ENCODE measurements around the gene QKI. TPM values are rescaled to one million over a fixed set of nuclear protein-coding genes. Genes with fewer than 3 reads are reported as not detected.

Gene QKI
- total and polyA plus RNA-seq, 2 donors (not counting 3 experiments of a cell fraction or from before 2014, with no cell fraction given) = 178 to 232 TPM

- TF ChIP-seq POLR2A (IDR thresholded peaks at IDR 0.05; ENCODE audit: low read depth, low read length) (no peak), MAX (IDR thresholded peaks at IDR 0.05; ENCODE audit: insufficient read depth, insufficient read length) (no peak), GATA2 (IDR thresholded peaks at IDR 0.05; ENCODE audit: insufficient read depth, insufficient read length, low read depth, low read length) (no peak), JUN (IDR thresholded peaks at IDR 0.05; ENCODE audit: borderline replicate concordance, insufficient read depth, insufficient read length, low read depth) (no peak), FOS (IDR thresholded peaks at IDR 0.05; ENCODE audit: borderline replicate concordance, insufficient read depth, low read length) (no peak)
- Histone ChIP-seq H3K27ac (ENCODE audit: insufficient read depth, low read depth, low read length) (no peak overlapping the region), H3K4me2 (ENCODE audit: insufficient read depth, low read length) (no peak overlapping the region), H3K9me1 (replicated peaks; ENCODE audit: control insufficient read depth, extremely low read depth, insufficient read depth, low read length) (no peaks in the 10 kb centered on the region), H3K36me3 (ENCODE audit: control insufficient read depth in 2 of 2, extremely low read depth in 1 of 2, insufficient read depth in 2 of 2, low read length in 2 of 2) (no peaks in the 10 kb centered on the region), H2AFZ (ENCODE audit: low read depth, low read length) (no peak overlapping the region), H3K4me1 (ENCODE audit: control insufficient read depth, extremely low read depth, insufficient read depth, low read length) (no peaks in the 10 kb centered on the region), H3K79me2 (ENCODE audit: control insufficient read depth, insufficient read depth, low read length) (no peaks in the 10 kb centered on the region), H3K9ac (replicated peaks; ENCODE audit: extremely low read depth, insufficient read depth, low read length) (no peak overlapping the region), H3K27me3 (ENCODE audit: control insufficient read depth in 2 of 2, insufficient read depth in 2 of 2, low read length in 2 of 2) (no peaks in the 10 kb centered on the region), H3K9me3 (replicated peaks; ENCODE audit: control insufficient read depth, insufficient read depth, low read length) (no peaks in the 10 kb centered on the region), H3K4me3 (replicated peaks in 1 of 3; ENCODE audit: insufficient read depth in 1 of 3, low read depth in 1 of 3, low read length in 3 of 3) (no peak overlapping the region), H4K20me1 (replicated peaks; ENCODE audit: control insufficient read depth, extremely low read depth, insufficient read depth, low read length) (no peaks in the 10 kb centered on the region)
- no TSS peak for BruUV-seq (replicated peaks)
- CTCF ChIA-PET = no interaction called here
- dilution Hi-C loops (cut with MboI; ENCODE audit: extremely low pct_ligation_motif_present, low sequenced_read_pairs) = no loop called here
- intact Hi-C loops (cut with micrococcal nuclease) = no loop called here
- no peak for DNase-seq (ENCODE audit: low read depth, low spot score)
- no peak for FAIRE-seq
- POLR2A ChIA-PET = no interaction called here
Measured at GRCh38 chr6:163617549-163617948, 203.0 kb downstream of the QKI start.

- intact Hi-C loops (cut with micrococcal nuclease) = no loop called here
- no peak for FAIRE-seq
Measured at GRCh38 chr6:163620101-163620500, 205.6 kb downstream of the QKI start.

More at GRCh38 chr6:163620101-163620500, 205.6 kb downstream of the QKI start:
- ChIA-PET CTCF (no interaction called here), POLR2A (no interaction called here)
- no peak for DNase-seq (ENCODE audit: low read depth, low spot score)
- no peaks in the 10 kb centered on the region for H3K27me3 ChIP-seq (ENCODE audit: control insufficient read depth in 2 of 2, insufficient read depth in 2 of 2, low read length in 2 of 2)
- H3K9me3 ChIP-seq (replicated peaks; ENCODE audit: control insufficient read depth, insufficient read depth, low read length) = no peaks in the 10 kb centered on the region
- no TSS peak for BruUV-seq (replicated peaks)
- no peaks in the 10 kb centered on the region for H3K9me1 ChIP-seq (replicated peaks; ENCODE audit: control insufficient read depth, extremely low read depth, insufficient read depth, low read length)
- H2AFZ ChIP-seq (ENCODE audit: low read depth, low read length) = no peak overlapping the region
- H3K4me2 ChIP-seq (ENCODE audit: insufficient read depth, low read length) = no peak overlapping the region
- no peak overlapping the region for H3K9ac ChIP-seq (replicated peaks; ENCODE audit: extremely low read depth, insufficient read depth, low read length)
- H3K79me2 ChIP-seq (ENCODE audit: control insufficient read depth, insufficient read depth, low read length) = no peaks in the 10 kb centered on the region
- H3K4me3 ChIP-seq (replicated peaks in 1 of 3; ENCODE audit: insufficient read depth in 1 of 3, low read depth in 1 of 3, low read length in 3 of 3) = no peak overlapping the region
- TF ChIP-seq POLR2AphosphoS5 (IDR thresholded peaks at IDR 0.05; ENCODE audit: insufficient read depth, low read depth, low read length) (no peak), EZH2 (IDR thresholded peaks at IDR 0.05; ENCODE audit: borderline replicate concordance, low read depth, low read length, severe bottlenecking) (no peak), MAX (IDR thresholded peaks at IDR 0.05; ENCODE audit: insufficient read depth, insufficient read length) (no peak), MYC (IDR thresholded peaks at IDR 0.05; ENCODE audit: low read depth, low read length) (no peak), CTCF (IDR thresholded peaks at IDR 0.05; ENCODE audit: extremely low read depth in 1 of 2, insufficient read depth in 1 of 2, low read depth in 1 of 2, low read length in 2 of 2) (no peak), JUN (IDR thresholded peaks at IDR 0.05; ENCODE audit: borderline replicate concordance, insufficient read depth, insufficient read length, low read depth) (no peak), FOS (IDR thresholded peaks at IDR 0.05; ENCODE audit: borderline replicate concordance, insufficient read depth, low read length) (no peak)
- H3K36me3 ChIP-seq (ENCODE audit: control insufficient read depth in 2 of 2, extremely low read depth in 1 of 2, insufficient read depth in 2 of 2, low read length in 2 of 2) = no peaks in the 10 kb centered on the region
- dilution Hi-C loops (cut with MboI; ENCODE audit: extremely low pct_ligation_motif_present, low sequenced_read_pairs) = no loop called here
- H3K27ac ChIP-seq (ENCODE audit: insufficient read depth, low read depth, low read length) = no peak overlapping the region
- H4K20me1 ChIP-seq (replicated peaks; ENCODE audit: control insufficient read depth, extremely low read depth, insufficient read depth, low read length) = no peaks in the 10 kb centered on the region
- H3K4me1 ChIP-seq (ENCODE audit: control insufficient read depth, extremely low read depth, insufficient read depth, low read length) = no peaks in the 10 kb centered on the region

Measured in endothelial cell of umbilical vein (primary cell).